DOHH2 (cell line): ENCODE results near the gene PREX1.

Source experiments
- CTCF ChIP-seq: fragments of 200-600 bp; sonication (generic); IDR thresholded peaks from one replicate; pipeline ENCODE4 v1.5.1; 2014; ENCODE audit warnings: antibody characterized with exemption, mild to moderate bottlenecking, low read depth, low read length; ENCODE audit not compliant: poor library complexity, severe bottlenecking
- EZH2phosphoT487 ChIP-seq: fragments of 200-600 bp; sonication (generic); IDR thresholded peaks from 2 replicates; pipeline ENCODE4 v1.6.1; 2017; ENCODE audit warnings: borderline replicate concordance, mild to moderate bottlenecking, antibody characterized with exemption, low read length, moderate library complexity, mixed read lengths

GRCh38 chr20:48721324-48722001, 106.3 kb downstream of the PREX1 start:
- no peak for TF ChIP-seq CTCF
- no peak for TF ChIP-seq EZH2phosphoT487
